GM18526 (cell line): ENCODE measurements around the gene SERPINB8.

ENCODE experiments used
- POLR2A ChIP-seq: IDR thresholded peaks from 3 replicates; pipeline ENCODE4 v1.6.1; 2011; ENCODE audit not compliant: insufficient read length; ENCODE audit errors: extremely low read depth

SERPINB8 gene, protein sequence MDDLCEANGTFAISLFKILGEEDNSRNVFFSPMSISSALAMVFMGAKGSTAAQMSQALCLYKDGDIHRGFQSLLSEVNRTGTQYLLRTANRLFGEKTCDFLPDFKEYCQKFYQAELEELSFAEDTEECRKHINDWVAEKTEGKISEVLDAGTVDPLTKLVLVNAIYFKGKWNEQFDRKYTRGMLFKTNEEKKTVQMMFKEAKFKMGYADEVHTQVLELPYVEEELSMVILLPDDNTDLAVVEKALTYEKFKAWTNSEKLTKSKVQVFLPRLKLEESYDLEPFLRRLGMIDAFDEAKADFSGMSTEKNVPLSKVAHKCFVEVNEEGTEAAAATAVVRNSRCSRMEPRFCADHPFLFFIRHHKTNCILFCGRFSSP

DNA sequence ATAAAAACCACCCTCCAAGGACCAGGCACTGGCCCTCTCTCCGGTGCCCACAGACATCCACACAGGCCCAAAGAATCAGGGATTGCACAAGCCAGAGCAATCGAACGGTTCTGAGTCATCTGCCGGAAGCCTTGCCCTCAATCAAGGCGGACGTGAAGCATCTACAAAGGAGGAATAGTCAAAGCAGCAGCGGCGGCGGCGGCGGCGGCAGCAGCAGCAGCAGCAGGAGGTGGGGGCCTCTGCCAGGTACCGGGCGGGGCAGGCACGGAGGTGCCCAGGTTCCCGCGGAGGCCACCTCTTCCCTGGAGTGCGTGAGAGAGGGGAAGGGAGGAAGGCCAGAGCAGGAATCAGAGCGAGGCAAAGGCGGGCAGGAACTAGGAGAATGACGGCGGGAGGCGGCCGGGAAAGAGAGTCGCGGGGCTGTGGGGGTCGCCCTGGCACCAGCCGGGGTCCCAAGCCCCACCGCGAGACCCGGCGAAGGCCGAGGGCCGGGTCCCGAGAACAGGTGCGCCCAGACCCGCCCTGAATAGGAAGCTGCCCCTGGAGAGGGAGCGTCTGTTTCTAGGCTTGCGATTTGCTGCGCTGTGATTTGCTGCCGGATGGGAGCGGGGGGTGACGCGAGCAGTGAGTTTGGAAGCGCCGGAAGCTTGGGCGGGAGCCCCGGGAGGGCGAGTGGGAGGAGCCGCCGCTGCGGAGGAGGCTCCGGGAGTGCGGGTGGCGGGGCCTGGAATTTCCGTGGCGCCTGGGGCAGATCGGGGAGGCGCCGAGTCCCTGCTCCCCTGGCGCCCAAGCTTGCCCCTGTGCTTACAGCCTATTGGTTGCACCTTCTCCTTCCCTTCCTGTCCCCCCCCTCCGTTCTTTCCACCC lies at the start of gene SERPINB8:
Gene SERPINB8 (plus strand): TSS at position 140 of the 867 bp plus-strand sequence. CDS start 8,228 bp downstream, outside the sequence.
- peak; percentile 71 for TF ChIP-seq POLR2A

DNA sequence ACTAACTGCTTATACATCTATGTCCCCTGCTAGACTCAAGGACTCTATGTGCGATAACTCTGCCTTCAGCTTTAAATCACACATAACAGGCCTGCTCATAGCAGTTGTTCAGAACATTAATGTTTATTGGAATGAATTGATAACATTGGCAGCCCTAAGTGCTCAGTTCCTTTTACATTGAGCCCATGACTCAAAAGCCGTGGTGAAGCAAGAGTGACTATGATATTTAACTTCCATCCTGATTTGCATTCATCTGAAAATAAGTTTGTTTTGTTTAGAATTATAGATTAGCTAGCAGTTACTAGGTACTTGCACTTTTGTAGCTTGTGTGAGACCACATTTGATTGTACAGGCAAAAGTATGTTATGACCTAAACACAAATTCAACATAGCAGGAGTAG lies 47.8 kb upstream of the SERPINB8 start:
- TF ChIP-seq POLR2A: no peak

DNA sequence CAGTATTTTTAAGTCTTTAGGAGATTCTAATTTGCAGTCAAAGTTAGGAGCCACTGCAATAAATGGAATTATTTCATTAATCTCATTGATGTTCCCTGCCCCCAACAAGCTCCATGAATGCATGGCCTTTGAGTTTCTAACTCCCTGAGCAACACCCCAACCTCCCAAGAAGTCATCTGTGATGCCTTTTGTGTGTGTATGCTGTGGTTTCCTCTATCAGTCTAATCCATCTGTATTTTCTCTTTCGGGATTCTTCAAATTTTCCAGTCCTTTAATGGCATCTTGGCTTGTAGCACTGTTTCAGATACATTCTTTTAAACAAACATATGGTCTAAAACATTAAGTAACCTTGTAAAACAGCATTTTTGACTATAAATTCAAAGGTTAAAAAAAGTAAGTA lies 45.3 kb upstream of the SERPINB8 start:
- no peak for TF ChIP-seq POLR2A

DNA sequence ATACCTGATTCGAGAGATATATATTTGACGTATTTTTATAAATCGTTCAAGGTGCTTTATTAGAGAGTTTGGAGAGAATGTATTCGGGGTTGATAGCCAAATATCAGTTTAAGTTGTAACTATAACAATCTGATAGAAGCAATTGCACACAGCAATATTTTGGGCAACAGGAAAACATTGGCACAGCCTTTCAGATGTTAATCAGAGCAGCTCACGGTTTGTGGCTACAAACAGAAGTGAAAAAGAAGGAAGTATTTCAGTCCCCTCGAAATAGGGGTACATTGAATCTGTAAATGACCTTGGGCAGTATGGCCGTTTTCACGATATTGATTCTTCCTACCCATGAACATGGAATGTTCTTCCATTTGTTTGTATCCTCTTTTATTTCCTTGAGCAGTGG lies 41.5 kb upstream of the SERPINB8 start:
- TF ChIP-seq POLR2A: no peak

DNA sequence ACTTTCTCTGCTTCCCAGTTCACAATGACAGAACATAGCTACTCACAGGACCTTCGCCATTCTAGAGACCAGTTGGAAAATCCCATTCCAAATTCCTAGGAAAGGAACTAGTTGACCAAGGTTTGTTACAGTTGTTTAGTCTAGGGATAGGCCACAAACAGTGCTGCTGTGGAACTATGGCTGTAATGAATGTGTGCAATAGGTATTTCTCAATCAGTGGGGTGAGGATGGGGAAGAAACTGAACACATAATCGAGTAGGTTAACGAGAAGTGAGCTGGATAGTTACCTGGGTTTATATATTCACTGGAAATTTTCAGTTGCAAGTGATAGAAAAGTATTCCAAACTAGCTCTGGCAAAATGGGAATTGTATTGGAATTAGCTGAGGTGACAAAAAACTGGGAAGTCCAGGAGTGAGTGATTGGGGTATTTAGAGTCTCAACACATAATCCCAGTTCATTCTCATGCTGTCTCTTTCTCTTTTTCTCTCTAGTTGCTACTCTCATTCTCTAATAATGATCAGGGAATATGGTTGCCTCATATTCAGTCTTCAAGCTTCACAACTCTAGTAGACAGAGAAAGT lies 39.0 kb upstream of the SERPINB8 start:
- TF ChIP-seq POLR2A: no peak

DNA sequence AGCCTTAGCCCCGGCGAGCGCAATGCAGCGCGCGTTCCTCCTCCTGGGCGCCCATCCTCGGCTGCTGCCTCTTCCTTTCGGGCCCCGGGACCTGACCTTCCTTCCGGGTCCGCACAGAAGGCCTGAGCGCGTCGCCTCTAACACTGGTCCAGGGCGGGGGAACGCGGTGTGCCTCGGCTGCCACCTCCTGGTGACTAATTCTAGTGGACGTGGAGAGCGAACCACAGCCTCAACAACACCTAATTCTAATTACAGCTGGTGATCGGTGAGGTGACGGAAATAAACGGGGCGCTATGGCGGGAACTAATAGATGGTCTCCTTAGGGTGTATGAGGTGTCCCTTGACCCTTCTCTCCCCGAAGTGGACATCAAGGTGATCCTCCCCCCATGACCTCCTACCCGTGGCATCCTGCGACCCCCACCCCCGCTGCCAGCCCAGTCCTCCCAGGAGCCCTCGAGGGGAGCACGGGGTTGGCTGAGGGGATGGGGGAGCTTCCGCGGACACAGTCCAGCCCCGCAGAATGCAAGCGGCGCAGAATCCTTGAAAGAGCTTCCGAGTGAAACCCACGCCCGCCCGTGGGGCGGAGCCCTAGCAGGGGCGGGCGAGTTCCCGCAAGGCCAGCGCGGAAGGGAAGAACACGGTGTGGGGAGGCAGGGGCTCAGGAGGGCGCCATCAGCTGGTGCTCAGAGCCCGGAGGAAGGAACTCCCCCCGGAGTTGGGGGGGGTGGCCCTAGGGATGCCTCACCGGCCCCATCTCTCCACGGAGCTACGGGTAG lies 33.5 kb upstream of the SERPINB8 start:
- peak; percentile 32 for TF ChIP-seq POLR2A

DNA sequence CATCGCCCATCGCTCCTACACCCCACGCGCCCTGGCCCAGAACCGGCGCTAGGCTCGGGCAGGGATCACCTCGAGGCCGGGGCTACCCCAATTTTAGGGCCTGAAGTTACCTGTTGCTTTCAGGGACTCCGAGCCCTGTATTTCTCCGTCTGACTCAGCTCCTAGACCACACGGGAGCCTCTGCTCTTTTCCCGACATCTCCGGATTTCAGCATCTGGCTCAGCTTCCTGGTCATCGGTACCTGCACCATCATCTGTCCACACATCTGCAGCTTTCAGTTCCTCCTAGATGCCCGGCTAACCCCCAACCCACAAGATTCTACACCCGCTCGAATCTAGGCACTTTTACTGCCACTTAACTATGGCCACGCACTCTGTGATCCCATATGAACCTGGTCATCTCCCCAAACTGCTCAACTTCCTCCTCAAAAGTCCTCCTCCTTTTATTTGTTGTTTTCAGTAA lies 32.9 kb upstream of the SERPINB8 start:
- no peak for TF ChIP-seq POLR2A

DNA sequence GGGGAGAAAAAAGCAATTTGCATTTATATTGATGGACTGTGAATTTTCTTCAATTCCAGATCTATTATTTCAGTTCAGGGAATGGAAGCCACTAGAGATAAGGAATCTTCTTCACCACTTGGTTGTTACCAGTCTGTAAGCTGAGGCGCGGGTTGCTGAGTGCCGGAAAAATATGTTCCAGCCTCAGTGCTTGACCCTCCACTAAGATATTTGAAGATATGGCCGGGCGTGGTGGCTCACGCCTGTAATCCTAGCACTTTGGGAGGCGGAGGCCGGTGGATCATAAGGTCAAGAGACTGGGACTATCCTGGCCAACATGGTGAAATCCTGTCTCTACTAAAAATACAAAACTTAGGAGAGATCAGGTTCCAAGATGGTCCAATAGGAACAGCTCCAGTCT lies 29.9 kb upstream of the SERPINB8 start:
- no peak for TF ChIP-seq POLR2A

DNA sequence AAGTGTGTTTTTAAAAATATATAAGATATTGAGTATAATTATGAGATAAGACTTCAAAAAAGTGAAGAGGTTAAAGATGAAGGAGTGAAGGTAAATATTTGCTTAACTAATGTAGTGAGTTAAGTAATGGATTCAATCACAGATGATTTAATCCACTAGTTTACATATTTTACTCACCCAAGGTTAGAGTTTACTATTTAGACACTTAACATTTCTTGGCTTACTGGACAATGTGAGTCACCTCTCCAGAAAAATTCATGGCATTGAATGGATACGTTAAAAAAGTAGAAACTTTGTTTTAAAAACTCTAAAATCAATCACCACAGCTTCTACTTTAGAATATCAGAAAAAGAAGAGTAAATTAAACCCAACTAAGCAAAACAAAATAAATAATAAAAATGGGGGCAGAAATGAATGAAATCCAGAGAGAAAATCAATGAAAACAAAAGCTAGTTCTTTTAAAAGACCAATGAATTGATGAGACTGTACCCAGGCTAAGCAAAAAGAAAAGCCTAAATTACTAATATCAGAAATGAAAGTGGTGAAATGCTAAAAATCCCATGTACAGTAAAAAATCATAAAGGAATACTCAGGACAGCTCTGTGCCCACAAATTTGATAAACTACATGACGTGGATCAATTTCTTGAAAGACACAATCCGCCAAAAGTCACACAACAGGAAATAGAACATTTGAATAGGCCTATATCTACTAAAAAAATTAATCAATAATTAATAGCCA lies 22.7 kb upstream of the SERPINB8 start:
- no peak for TF ChIP-seq POLR2A

DNA sequence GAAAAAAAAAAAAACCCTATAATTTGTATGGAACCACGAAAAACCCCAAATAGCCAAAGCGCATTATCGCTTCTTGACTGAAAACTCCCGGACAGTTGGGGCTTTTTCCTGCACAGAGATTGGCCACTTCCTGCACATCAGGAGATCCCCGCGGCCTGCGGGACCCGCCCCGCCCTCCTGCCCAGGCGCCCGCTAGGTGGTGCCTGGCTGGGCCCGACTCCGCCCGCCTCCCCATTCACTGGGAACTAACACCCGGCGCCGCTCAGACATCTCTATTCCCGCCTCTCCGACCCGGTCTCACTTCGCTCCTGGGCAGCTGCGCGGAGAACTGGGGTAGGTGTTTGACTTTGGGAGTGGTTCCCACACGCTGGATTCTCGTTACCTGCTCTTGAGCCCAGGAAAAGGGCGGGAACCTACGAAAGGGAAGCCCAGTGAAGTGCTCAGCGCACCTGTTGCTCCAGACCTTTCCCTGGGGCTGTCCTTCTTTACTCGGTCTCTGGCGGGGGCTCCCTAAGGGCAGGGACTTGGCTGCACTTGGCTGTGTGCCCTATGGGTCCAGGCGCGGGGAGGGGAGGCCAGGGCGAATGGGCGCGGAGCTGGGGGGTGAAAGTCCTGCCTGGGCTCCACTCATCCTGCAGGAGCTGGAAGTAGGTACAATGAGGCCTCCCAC lies 20.7 kb upstream of the SERPINB8 start, which contains the start of gene HMSD:
Gene HMSD (plus strand): TSS at position 234 of the 670 bp plus-strand sequence. CDS start 4,155 bp downstream, outside the sequence.
- peak; percentile 68 for TF ChIP-seq POLR2A

DNA sequence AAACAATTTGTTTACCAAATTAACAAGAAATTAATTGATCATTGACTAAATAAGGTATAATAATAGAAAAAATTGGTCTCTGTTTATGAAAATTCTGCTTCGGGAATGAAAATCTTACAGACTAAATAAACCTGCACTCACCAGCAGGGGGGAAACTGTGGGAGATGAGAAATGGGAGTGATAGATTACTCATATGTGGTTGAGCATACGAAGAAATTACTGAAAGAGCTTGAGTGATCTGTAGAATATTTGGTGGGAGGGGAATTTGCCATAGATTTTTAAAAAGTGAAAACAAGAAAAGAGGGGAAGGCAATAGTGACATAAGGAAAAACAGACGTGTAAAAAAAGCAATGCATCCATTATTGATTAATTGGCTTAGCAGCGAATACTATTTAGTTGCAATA lies 18.6 kb upstream of the SERPINB8 start:
- TF ChIP-seq POLR2A: no peak

DNA sequence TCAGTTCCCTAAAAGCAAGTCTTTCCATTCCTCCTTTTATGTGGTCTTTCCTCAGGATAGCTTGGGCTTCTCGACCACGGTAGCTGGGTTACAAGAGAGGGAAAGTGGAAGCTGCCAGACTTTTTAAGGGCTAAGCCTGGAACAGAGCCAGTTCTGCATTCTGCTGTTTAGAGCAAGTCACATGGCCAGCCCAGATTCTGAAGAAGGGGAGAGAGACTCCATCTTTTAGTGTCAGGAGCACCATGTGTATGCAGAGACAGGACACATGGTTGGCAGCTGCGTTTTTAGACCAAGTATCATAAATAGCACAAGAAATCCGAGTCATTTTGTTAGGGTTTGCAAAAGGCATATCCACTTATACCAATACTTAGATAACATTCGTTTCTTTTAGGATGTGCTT lies 16.1 kb upstream of the SERPINB8 start:
- no peak for TF ChIP-seq POLR2A

DNA sequence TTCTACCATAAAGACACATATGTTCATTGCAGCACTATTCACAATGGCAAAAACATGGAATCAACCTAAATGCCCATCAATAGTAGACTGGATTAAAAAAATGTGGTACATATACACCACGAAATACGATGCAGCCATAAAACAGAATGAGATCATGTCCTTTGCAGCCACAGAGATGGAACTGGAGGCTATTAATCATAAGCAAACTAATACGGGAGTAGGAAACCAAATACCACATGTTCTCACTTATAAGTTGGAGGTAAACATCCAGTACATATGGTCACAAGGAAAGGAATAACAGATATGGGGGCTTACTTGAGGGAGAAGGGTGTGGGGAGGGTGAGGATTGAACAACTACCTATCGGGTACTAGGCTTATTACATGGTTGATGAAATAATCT lies 13.1 kb upstream of the SERPINB8 start:
- TF ChIP-seq POLR2A: no peak

DNA sequence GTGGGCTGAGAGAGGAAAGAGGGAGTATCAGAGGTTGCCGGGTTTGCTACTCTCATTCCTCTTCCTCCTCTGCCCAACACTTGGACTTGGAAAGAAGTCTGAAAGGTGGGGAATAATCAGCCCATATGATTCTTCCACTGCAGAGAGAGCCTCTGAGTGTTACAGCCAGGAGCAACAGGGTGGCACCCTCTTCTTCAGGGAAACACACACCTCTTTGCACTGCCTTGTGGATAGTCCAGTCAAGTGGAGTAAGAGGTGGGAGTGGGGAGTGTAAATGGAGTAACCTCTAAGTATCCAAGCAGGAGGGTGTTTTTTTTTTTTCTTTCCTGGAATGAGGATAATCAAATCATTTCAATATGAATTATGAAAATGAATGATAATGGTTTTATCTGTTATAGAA lies 9.0 kb upstream of the SERPINB8 start:
- no peak for TF ChIP-seq POLR2A
